SU-DHL-6 (cell line): ENCODE results near the gene LRRFIP2.

Experiments
- H2AFZ ChIP-seq: fragments of 200-600 bp; sonication (generic); 2 replicates; pipeline ENCODE4 v1.6.1; 2014; ENCODE audit warnings: low read depth, mild to moderate bottlenecking, moderate library complexity, mixed read lengths, antibody characterized with exemption, low read length; ENCODE audit not compliant: severe bottlenecking
- H3F3A ChIP-seq: fragments of 200-600 bp; shearing (Covaris generic); 2 replicates; pipeline ENCODE4 v1.6.0; 2016; ENCODE audit warnings: antibody characterized with exemption, mild to moderate bottlenecking; ENCODE audit not compliant: insufficient read depth
- H3K27ac ChIP-seq: fragments of 200-600 bp; sonication (generic); 2 replicates; pipeline ENCODE4 v1.5.1; 2016; ENCODE audit warnings: low read depth, mild to moderate bottlenecking, low read length, moderate library complexity, mixed read lengths
- H3K27me3 ChIP-seq: fragments of 200-600 bp; sonication (generic), shearing (Covaris generic); 2 replicates; pipeline ENCODE4 v1.6.0; 2014; ENCODE audit warnings: mild to moderate bottlenecking, low read length
- H3K36me3 ChIP-seq: fragments of 200-600 bp; sonication (generic); 2 replicates; pipeline ENCODE4 v1.6.1; 2014; ENCODE audit warnings: mild to moderate bottlenecking, low read length, mixed read lengths
- H3K4me2 ChIP-seq: fragments of 300-600, 200-600 bp; shearing (Covaris generic), sonication (generic); 2 replicates; pipeline ENCODE4 v1.6.0; 2014; ENCODE audit warnings: low read length, low read depth, mild to moderate bottlenecking; ENCODE audit not compliant: poor library complexity, severe bottlenecking
- H3K4me3 ChIP-seq: fragments of 200-600 bp; sonication (generic); 2 replicates; pipeline ENCODE4 v1.5.1; 2014; ENCODE audit warnings: antibody characterized with exemption, low read length, mild to moderate bottlenecking, mixed read lengths; ENCODE audit not compliant: insufficient read depth, poor library complexity, severe bottlenecking
- H3K79me2 ChIP-seq: fragments of 200-600 bp; sonication (generic); 2 replicates; pipeline ENCODE4 v1.6.1; 2014; ENCODE audit warnings: mild to moderate bottlenecking, low read length, moderate library complexity; ENCODE audit not compliant: insufficient read depth
- H3K9ac ChIP-seq: fragments of 200-600 bp; sonication (generic); 2 replicates; pipeline ENCODE4 v1.7.0; 2014; ENCODE audit warnings: mild to moderate bottlenecking, low read length
- H3K9me2 ChIP-seq: fragments of 200-600 bp; sonication (generic); replicated peaks from 2 replicates; pipeline ENCODE4 v1.6.1; 2014; ENCODE audit warnings: low read length; ENCODE audit not compliant: insufficient read depth
- H3K9me3 ChIP-seq: fragments of 200-600 bp; sonication (generic); 2 replicates; pipeline ENCODE4 v1.6.1; 2014; ENCODE audit warnings: low read length, mixed read lengths; ENCODE audit not compliant: insufficient read depth
- H4K20me1 ChIP-seq: fragments of 200-600 bp; sonication (generic); 2 replicates; pipeline ENCODE4 v1.6.1; 2014; ENCODE audit warnings: low read depth, mild to moderate bottlenecking, antibody characterized with exemption, low read length, moderate library complexity, mixed read lengths
- EZH2phosphoT487 ChIP-seq: fragments of 200-600 bp; sonication (generic), shearing (Covaris generic); conservative IDR thresholded peaks from 2 replicates; pipeline ENCODE4 v1.6.1; 2018; ENCODE audit warnings: mild to moderate bottlenecking, antibody characterized with exemption, low read length, moderate library complexity, mixed read lengths
- TF ChIP-seq, protein P1 (sequence below): fragments of 200-600 bp; sonication (generic); IDR thresholded peaks from one replicate; pipeline ENCODE4 v1.5.1; 2017; ENCODE audit warnings: antibody characterized with exemption, mild to moderate bottlenecking, low read length, moderate library complexity; ENCODE audit not compliant: insufficient read depth, poor library complexity, severe bottlenecking

The LRRFIP2 gene

DNA sequence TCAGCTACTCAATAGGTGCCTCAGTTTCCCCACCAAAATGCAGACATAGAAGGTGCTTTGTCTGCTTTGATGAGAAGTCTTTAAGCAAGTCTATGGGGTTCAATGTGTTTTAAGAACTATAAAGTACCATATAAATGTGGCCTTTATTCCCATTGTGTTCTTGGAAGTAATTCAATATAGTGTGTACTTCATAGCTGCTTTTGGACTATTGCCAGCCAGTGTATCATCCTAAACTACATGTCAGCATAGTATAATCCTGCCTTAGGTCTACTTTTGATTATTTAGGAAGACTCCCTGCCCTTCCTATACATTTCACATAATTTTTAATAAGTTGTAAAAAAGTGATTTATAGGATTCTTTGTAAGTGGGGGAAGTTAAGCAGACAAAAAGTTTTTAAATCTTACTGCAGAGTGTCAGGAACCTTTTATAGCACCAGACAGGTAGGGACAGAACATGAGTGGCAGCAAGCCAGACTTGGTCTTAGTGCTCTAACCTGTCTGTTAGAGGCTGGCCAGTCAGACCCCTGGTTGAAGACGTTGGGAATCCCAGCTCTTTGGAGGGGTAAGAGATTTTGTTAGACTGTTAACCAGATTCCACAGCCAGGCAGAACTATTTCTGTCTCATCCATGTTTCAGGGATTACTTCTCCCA, 132.7 kb downstream of the LRRFIP2 start:
- Histone ChIP-seq H3K4me2 (no peak overlapping the region), H2AFZ (no peak overlapping the region), H3K9ac (no peak overlapping the region), H4K20me1 (no peaks in the 10 kb centered on the region; the same call in 1 of the 2 replicates), H3K79me2 (no peaks in the 10 kb centered on the region), H3F3A (no peaks in the 10 kb centered on the region; the same call in 1 of the 2 replicates), H3K27me3 (no peaks in the 10 kb centered on the region), H3K4me3 (no peak overlapping the region), H3K9me3 (no peaks in the 10 kb centered on the region), H3K27ac (no peak overlapping the region), H3K9me2 (no peaks in the 10 kb centered on the region), H3K36me3 (peaks cover 18% of the 10 kb centered on the region; the same call in 1 of the 2 replicates)
- TF ChIP-seq, protein P1, sequence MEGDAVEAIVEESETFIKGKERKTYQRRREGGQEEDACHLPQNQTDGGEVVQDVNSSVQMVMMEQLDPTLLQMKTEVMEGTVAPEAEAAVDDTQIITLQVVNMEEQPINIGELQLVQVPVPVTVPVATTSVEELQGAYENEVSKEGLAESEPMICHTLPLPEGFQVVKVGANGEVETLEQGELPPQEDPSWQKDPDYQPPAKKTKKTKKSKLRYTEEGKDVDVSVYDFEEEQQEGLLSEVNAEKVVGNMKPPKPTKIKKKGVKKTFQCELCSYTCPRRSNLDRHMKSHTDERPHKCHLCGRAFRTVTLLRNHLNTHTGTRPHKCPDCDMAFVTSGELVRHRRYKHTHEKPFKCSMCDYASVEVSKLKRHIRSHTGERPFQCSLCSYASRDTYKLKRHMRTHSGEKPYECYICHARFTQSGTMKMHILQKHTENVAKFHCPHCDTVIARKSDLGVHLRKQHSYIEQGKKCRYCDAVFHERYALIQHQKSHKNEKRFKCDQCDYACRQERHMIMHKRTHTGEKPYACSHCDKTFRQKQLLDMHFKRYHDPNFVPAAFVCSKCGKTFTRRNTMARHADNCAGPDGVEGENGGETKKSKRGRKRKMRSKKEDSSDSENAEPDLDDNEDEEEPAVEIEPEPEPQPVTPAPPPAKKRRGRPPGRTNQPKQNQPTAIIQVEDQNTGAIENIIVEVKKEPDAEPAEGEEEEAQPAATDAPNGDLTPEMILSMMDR: no peak
- no peak for TF ChIP-seq EZH2phosphoT487

DNA sequence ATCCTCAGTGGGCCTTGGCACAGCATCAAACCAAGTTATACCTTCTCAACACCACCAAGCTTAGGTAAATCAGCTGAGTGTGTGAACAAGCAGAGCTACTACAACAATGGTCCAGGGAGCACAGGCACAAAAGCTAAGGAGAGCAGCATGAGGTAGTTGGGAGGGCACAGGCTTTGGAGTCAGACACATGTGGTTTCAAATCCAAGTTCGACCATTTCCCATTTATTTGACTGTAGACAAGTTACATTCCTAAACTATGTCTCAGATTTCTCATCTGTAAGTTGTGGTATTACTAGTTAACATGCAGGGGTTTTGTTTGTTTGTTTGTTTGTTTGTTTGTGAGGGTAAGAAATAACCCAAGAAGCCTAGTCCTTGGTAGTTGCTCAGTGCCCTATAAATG, 134.2 kb downstream of the LRRFIP2 start:
- H3K27ac ChIP-seq: no peak overlapping the region
- H4K20me1 ChIP-seq: no peaks in the 10 kb centered on the region; the same call in 1 of the 2 replicates
- TF ChIP-seq EZH2phosphoT487: no peak
- TF ChIP-seq, protein P1: no peak
- no peak overlapping the region for H2AFZ ChIP-seq
- no peaks in the 10 kb centered on the region; the same call in 1 of the 2 replicates for H3F3A ChIP-seq
- no peak overlapping the region for H3K4me2 ChIP-seq
- H3K9me2 ChIP-seq: no peaks in the 10 kb centered on the region
- no peak overlapping the region for H3K4me3 ChIP-seq
- peaks cover 27% of the 10 kb centered on the region for H3K36me3 ChIP-seq
- no peaks in the 10 kb centered on the region for H3K9me3 ChIP-seq
- no peaks in the 10 kb centered on the region for H3K79me2 ChIP-seq
- no peaks in the 10 kb centered on the region for H3K27me3 ChIP-seq
- H3K9ac ChIP-seq: no peak overlapping the region

GRCh38 chr3:37039161-37039846, 135.1 kb downstream of the LRRFIP2 start:
- Histone ChIP-seq H3F3A (no peaks in the 10 kb centered on the region), H4K20me1 (no peaks in the 10 kb centered on the region; the same call in 1 of the 2 replicates), H3K4me2 (no peak overlapping the region), H3K9me3 (no peaks in the 10 kb centered on the region), H3K27ac (no peak overlapping the region), H3K4me3 (no peak overlapping the region), H2AFZ (no peak overlapping the region), H3K79me2 (no peaks in the 10 kb centered on the region), H3K9ac (no peak overlapping the region), H3K27me3 (no peaks in the 10 kb centered on the region), H3K9me2 (no peaks in the 10 kb centered on the region), H3K36me3 (peaks cover 34% of the 10 kb centered on the region)
- TF ChIP-seq, protein P1: no peak
- TF ChIP-seq EZH2phosphoT487: no peak
